HEK293 (cell line): ENCODE measurements around the gene AFF4.

ENCODE experiments used
- GLI2 ChIP-seq: fragments of 450-650 bp; formaldehyde crosslinking; IDR thresholded peaks from 2 replicates; pipeline ENCODE4; 2017; ENCODE audit warnings: missing biosample characterization, missing genetic modification characterization, low read depth, borderline replicate concordance
- KLF1 ChIP-seq: fragments of 450-650 bp; formaldehyde crosslinking; IDR thresholded peaks from 2 replicates; pipeline ENCODE4 v1.5.1; 2016; ENCODE audit warnings: missing biosample characterization, missing genetic modification characterization
- MZF1 ChIP-seq: fragments of 450-650 bp; formaldehyde crosslinking; IDR thresholded peaks from 2 replicates; pipeline ENCODE4 v1.5.1; 2017; ENCODE audit warnings: missing biosample characterization, missing genetic modification characterization, borderline replicate concordance
- SALL2 ChIP-seq: fragments of 450-650 bp; formaldehyde crosslinking; IDR thresholded peaks from 2 replicates; pipeline ENCODE4 v1.5.0; 2017; ENCODE audit warnings: missing biosample characterization, mild to moderate bottlenecking, missing genetic modification characterization, borderline replicate concordance
- SCRT2 ChIP-seq: fragments of 450-650 bp; formaldehyde crosslinking; IDR thresholded peaks from 2 replicates; pipeline ENCODE4 v1.5.1; 2016; ENCODE audit warnings: missing biosample characterization, missing genetic modification characterization
- SETDB1 ChIP-seq: IDR thresholded peaks from one replicate; pipeline ENCODE4 v1.6.1; 2017; ENCODE audit warnings: mild to moderate bottlenecking, low read length, moderate library complexity, mixed read lengths; ENCODE audit not compliant: insufficient read length
- ZBTB49 ChIP-seq: fragments of 450-650 bp; formaldehyde crosslinking; IDR thresholded peaks from 2 replicates; pipeline ENCODE4 v1.5.1; 2016; ENCODE audit warnings: missing biosample characterization, missing genetic modification characterization, low read depth
- ZBTB7A ChIP-seq: fragments of 450-650 bp; formaldehyde crosslinking; IDR thresholded peaks from 2 replicates; pipeline ENCODE4 v1.5.1; 2016; ENCODE audit warnings: low read depth, missing biosample characterization, missing genetic modification characterization
- ZFHX2 ChIP-seq: fragments of 450-650 bp; formaldehyde crosslinking; conservative IDR thresholded peaks from 2 replicates; pipeline ENCODE4 v1.5.1; 2016; ENCODE audit warnings: missing biosample characterization, missing genetic modification characterization
- ZFP69B ChIP-seq: fragments of 450-650 bp; formaldehyde crosslinking; IDR thresholded peaks from 2 replicates; pipeline ENCODE4 v1.5.1; 2016; ENCODE audit warnings: missing biosample characterization, missing genetic modification characterization
- ZNF121 ChIP-seq: fragments of 450-650 bp; formaldehyde crosslinking; IDR thresholded peaks from 2 replicates; pipeline ENCODE4 v1.5.1; 2016; ENCODE audit warnings: missing biosample characterization, missing genetic modification characterization
- ZNF184 ChIP-seq: fragments of 450-650 bp; IDR thresholded peaks from 2 replicates; pipeline ENCODE4 v1.5.1; 2018; ENCODE audit warnings: missing biosample characterization, mild to moderate bottlenecking, missing genetic modification characterization
- ZNF211 ChIP-seq: fragments of 450-650 bp; formaldehyde crosslinking; IDR thresholded peaks from 2 replicates; pipeline ENCODE4 v1.5.1; 2016; ENCODE audit warnings: low read depth, missing biosample characterization, missing genetic modification characterization
- ZNF221 ChIP-seq: fragments of 450-650 bp; formaldehyde crosslinking; IDR thresholded peaks from 2 replicates; pipeline ENCODE4 v1.5.1; 2017; ENCODE audit warnings: missing biosample characterization, missing genetic modification characterization, borderline replicate concordance
- ZNF266 ChIP-seq: fragments of 450-650 bp; formaldehyde crosslinking; IDR thresholded peaks from 2 replicates; pipeline ENCODE4 v1.5.1; 2016; ENCODE audit warnings: missing biosample characterization, missing genetic modification characterization, low read depth
- ZNF324 ChIP-seq: fragments of 450-650 bp; formaldehyde crosslinking; IDR thresholded peaks from 2 replicates; pipeline ENCODE4 v1.5.1; 2016; ENCODE audit warnings: missing biosample characterization, missing genetic modification characterization
- ZNF335 ChIP-seq: fragments of 450-650 bp; formaldehyde crosslinking; conservative IDR thresholded peaks from 2 replicates; pipeline ENCODE4 v1.5.1; 2016; ENCODE audit warnings: missing biosample characterization, missing genetic modification characterization
- ZNF354C ChIP-seq: fragments of 450-650 bp; formaldehyde crosslinking; IDR thresholded peaks from 2 replicates; pipeline ENCODE4 v1.5.1; 2016; ENCODE audit warnings: missing biosample characterization, missing genetic modification characterization, low read depth, borderline replicate concordance
- ZNF366 ChIP-seq: fragments of 450-650 bp; formaldehyde crosslinking; conservative IDR thresholded peaks from 2 replicates; pipeline ENCODE4 v1.5.1; 2016; ENCODE audit warnings: missing biosample characterization, missing genetic modification characterization
- ZNF404 ChIP-seq: fragments of 450-650 bp; formaldehyde crosslinking; IDR thresholded peaks from 2 replicates; pipeline ENCODE4 v1.5.1; 2017; ENCODE audit warnings: missing biosample characterization, missing genetic modification characterization
- ZNF433 ChIP-seq: fragments of 450-650 bp; formaldehyde crosslinking; IDR thresholded peaks from 2 replicates; pipeline ENCODE4 v1.5.1; 2016; ENCODE audit warnings: missing biosample characterization, missing genetic modification characterization, low read depth
- ZNF510 ChIP-seq: fragments of 450-650 bp; formaldehyde crosslinking; IDR thresholded peaks from 2 replicates; pipeline ENCODE4 v1.5.1; 2018; ENCODE audit warnings: mild to moderate bottlenecking, missing genetic modification characterization, missing biosample characterization; ENCODE audit not compliant: insufficient replicate concordance
- ZNF518A ChIP-seq: fragments of 450-650 bp; formaldehyde crosslinking; conservative IDR thresholded peaks from 2 replicates; pipeline ENCODE4 v1.5.1; 2016; ENCODE audit warnings: low read depth, missing biosample characterization, missing genetic modification characterization
- ZNF561 ChIP-seq: fragments of 450-650 bp; IDR thresholded peaks from 2 replicates; pipeline ENCODE4 v1.5.1; 2018; ENCODE audit warnings: missing biosample characterization, missing genetic modification characterization, borderline replicate concordance
- ZNF596 ChIP-seq: fragments of 450-650 bp; IDR thresholded peaks from 2 replicates; pipeline ENCODE4 v1.5.0; 2018; ENCODE audit warnings: missing biosample characterization, mild to moderate bottlenecking, missing genetic modification characterization, moderate library complexity
- ZNF621 ChIP-seq: fragments of 450-650 bp; formaldehyde crosslinking; IDR thresholded peaks from 2 replicates; pipeline ENCODE4 v1.5.1; 2017; ENCODE audit warnings: missing biosample characterization, missing genetic modification characterization
- ZNF623 ChIP-seq: fragments of 450-650 bp; formaldehyde crosslinking; IDR thresholded peaks from 2 replicates; pipeline ENCODE4 v1.5.1; 2016; ENCODE audit warnings: missing biosample characterization, missing genetic modification characterization
- ZNF768 ChIP-seq: fragments of 450-650 bp; formaldehyde crosslinking; IDR thresholded peaks from 2 replicates; pipeline ENCODE4 v1.5.1; 2018; ENCODE audit warnings: missing biosample characterization, mild to moderate bottlenecking, missing genetic modification characterization
- TF ChIP-seq, protein P1 (sequence below): fragments of 450-650 bp; formaldehyde crosslinking; IDR thresholded peaks from 2 replicates; pipeline ENCODE4 v1.5.1; 2016; ENCODE audit warnings: missing biosample characterization, missing genetic modification characterization
- TF ChIP-seq, protein P2 (sequence below): fragments of 450-650 bp; formaldehyde crosslinking; IDR thresholded peaks from 2 replicates; pipeline ENCODE4 v1.5.1; 2016; ENCODE audit warnings: missing biosample characterization, missing genetic modification characterization

Gene AFF4

DNA sequence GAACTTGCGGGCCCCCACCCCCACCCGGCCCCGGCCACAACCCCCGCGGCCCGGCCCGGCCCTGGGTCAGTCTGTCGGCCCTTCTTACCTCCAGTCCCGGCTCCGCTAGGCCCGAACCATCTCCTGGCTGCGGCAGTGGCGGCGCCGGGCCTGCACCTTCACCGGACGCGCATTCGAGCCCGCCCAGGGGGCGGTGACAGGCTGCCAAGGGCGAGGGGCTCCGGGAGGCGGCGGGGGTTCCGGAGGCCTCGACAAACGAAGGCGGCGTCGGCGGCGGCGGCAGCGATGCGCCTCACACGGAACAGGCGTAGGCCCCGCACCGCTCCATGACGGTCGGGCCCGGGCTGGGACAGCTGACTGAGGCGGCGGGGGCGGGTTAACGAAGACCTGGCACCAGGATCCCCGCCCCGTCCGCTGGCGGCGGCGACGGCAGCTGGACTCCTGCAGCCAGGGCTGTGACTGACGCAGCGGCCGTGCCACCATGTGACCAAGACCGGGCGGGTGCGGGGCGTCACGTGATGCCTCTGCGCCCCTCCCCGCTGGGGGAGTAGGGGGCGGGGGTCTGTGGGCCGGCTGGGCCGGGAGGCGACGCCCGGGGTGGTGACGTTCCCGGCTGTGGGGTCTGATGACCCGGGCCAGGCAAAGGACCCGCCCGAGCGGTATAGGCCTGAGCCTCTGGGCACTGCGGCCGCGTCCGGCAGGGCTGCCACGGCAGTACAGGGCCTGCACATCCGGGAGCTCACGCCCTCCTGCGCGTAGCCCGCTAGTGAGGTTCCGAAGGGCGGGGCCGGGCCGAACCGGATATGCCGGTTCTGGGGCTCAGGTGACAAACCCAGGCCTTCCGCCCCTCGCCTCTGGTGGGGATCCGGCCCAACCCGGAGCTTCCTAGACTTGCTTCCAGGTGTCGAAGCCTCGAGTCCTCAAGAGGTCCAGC is at the start of gene AFF4 (continued):
- TF ChIP-seq ZBTB49 (tag by site-specific recombination), result no peak
- no peak for TF ChIP-seq ZNF768 (tag by site-specific recombination)
- TF ChIP-seq ZNF518A (tag by site-specific recombination), result peak; percentile 76
- no peak for TF ChIP-seq MZF1
- TF ChIP-seq, protein P1, sequence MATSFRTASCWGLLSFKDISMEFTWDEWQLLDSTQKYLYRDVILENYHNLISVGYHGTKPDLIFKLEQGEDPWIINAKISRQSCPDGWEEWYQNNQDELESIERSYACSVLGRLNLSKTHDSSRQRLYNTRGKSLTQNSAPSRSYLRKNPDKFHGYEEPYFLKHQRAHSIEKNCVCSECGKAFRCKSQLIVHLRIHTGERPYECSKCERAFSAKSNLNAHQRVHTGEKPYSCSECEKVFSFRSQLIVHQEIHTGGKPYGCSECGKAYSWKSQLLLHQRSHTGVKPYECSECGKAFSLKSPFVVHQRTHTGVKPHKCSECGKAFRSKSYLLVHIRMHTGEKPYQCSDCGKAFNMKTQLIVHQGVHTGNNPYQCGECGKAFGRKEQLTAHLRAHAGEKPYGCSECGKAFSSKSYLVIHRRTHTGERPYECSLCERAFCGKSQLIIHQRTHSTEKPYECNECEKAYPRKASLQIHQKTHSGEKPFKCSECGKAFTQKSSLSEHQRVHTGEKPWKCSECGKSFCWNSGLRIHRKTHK (tag by site-specific recombination), result no peak
- TF ChIP-seq ZNF335 (tag by site-specific recombination), result peak; percentile 90
- peak; percentile 81 for TF ChIP-seq ZNF324 (tag by site-specific recombination)
- no peak for TF ChIP-seq ZNF404
- no peak for TF ChIP-seq ZNF221 (tag by site-specific recombination)
- peak; percentile 83 for TF ChIP-seq ZNF561 (tag by site-specific recombination)
- TF ChIP-seq ZNF366, result no peak
- peak; percentile 99 for TF ChIP-seq ZNF121 (tag by site-specific recombination)
- TF ChIP-seq ZFP69B (tag by site-specific recombination), result peak; percentile 39; the same call in 1 of the 2 replicates
- TF ChIP-seq ZFHX2 (tag by site-specific recombination), result peak; percentile 94
- no peak for TF ChIP-seq ZNF211
- no peak for TF ChIP-seq ZNF621
- TF ChIP-seq ZNF510 (tag by site-specific recombination), result no peak
- no peak for TF ChIP-seq ZNF266 (tag by site-specific recombination)
- TF ChIP-seq, protein P2, sequence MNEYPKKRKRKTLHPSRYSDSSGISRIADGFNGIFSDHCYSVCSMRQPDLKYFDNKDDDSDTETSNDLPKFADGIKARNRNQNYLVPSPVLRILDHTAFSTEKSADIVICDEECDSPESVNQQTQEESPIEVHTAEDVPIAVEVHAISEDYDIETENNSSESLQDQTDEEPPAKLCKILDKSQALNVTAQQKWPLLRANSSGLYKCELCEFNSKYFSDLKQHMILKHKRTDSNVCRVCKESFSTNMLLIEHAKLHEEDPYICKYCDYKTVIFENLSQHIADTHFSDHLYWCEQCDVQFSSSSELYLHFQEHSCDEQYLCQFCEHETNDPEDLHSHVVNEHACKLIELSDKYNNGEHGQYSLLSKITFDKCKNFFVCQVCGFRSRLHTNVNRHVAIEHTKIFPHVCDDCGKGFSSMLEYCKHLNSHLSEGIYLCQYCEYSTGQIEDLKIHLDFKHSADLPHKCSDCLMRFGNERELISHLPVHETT, result peak; percentile 67; the same call in 1 of the 2 replicates
- TF ChIP-seq ZNF596 (tag by site-specific recombination), result no peak
- no peak for TF ChIP-seq ZNF433 (tag by site-specific recombination)
- TF ChIP-seq SALL2, result no peak
- no peak; the same call in 1 of the 2 replicates for TF ChIP-seq GLI2 (tag by site-specific recombination)
- TF ChIP-seq ZNF354C, result no peak
- TF ChIP-seq ZNF623 (tag by site-specific recombination), result no peak; the same call in 1 of the 2 replicates
- TF ChIP-seq ZNF184 (tag by site-specific recombination), result no peak
- TF ChIP-seq SCRT2, result no peak
- TF ChIP-seq SETDB1, result no peak
- TF ChIP-seq KLF1, result peak; percentile 95
- TF ChIP-seq ZBTB7A (tag by site-specific recombination), result peak; percentile 100
